HCT116 (cell line): ENCODE measurements around the gene THSD7A. TPM values are rescaled to one million over a fixed set of nuclear protein-coding genes. Genes with fewer than 3 reads are reported as not detected.

ENCODE experiments used
- ATAC-seq: fragments of 200-7000 bp; cut with Tn5 transposase; 2 replicates; pipeline ENCODE4 v1.9.1; 2020; ENCODE audit warnings: mild to moderate bottlenecking, moderate library complexity
- BruUV-seq: library from RNA; stranded (reverse); fragments of 400-500 nt; replicated peaks from 2 replicates; lab custom pipeline; 2021; lab: Mats Ljungman, UMichigan
- CTCF ChIA-PET: fragments of 300-600 bp; sonication (Branson Sonifier 250); formaldehyde crosslinking; loops from one replicate; lab custom pipeline; 2021; ENCODE audit warnings: antibody characterized with exemption; lab: Charles Lee
- POLR2A ChIA-PET: fragments of 300-600, 350-600 bp; sonication (Branson Sonifier 250); formaldehyde crosslinking; loops from one replicate; lab custom pipeline; 2021; ENCODE audit warnings: antibody characterized with exemption; lab: Charles Lee
- RAD21 ChIA-PET, 2 experiments: fragments of 300-600 bp; sonication (Branson Sonifier 250); formaldehyde crosslinking; loops; one replicate each; lab custom pipeline; 2023; ENCODE audit warnings: low total read pairs in 2 of 2; ENCODE audit not compliant: uncharacterized antibody in 2 of 2, unreplicated experiment in 2 of 2, low non-redundant PET in 1 of 2; lab: Charles Lee
- DNase-seq: peaks from one replicate; pipeline ENCODE4 v3.0.0-alpha.2; 2010; ENCODE audit warnings: low read depth, low spot score
- H2AFZ ChIP-seq: fragments of 200-600 bp; shearing (Covaris generic), sonication (generic); 2 replicates; pipeline ENCODE4 v1.6.1; 2017; ENCODE audit warnings: low read depth, mixed run types, mixed read lengths, antibody characterized with exemption, low read length; ENCODE audit not compliant: poor library complexity, severe bottlenecking
- H3K27ac ChIP-seq: 2 replicates; pipeline ENCODE4 v1.5.1; 2012; ENCODE audit warnings: low read depth, low read length
- H3K27me3 ChIP-seq: fragments of 200-600 bp; sonication (generic); 2 replicates; pipeline ENCODE4 v1.6.1; 2016; ENCODE audit warnings: mixed run types, low read length, mixed read lengths; ENCODE audit not compliant: insufficient read depth
- H3K36me3 ChIP-seq, 2 experiments: fragments of 200-500 bp in 1 of 2; fragments of 200-600 bp in 1 of 2; sonication (Bioruptor generic) in 1 of 2; sonication (generic) in 1 of 2; 2 replicates each; pipeline versions ENCODE4 v1.5.1 to v1.6.1; 2014 to 2016; ENCODE audit warnings: low read length in 2 of 2, inconsistent platforms in 1 of 2, mixed read lengths in 1 of 2, mixed run types in 1 of 2; ENCODE audit not compliant: insufficient read depth in 2 of 2, control insufficient read depth in 1 of 2
- H3K4me1 ChIP-seq, 2 experiments: fragments of 200-600 bp in 1 of 2; sonication (generic) in 1 of 2; 2 replicates each; pipeline versions ENCODE4 v1.5.1 to v1.6.1; 2012 to 2017; ENCODE audit warnings: low read length in 2 of 2, inconsistent platforms in 1 of 2, mild to moderate bottlenecking in 1 of 2, mixed read lengths in 1 of 2, mixed run types in 1 of 2, moderate library complexity in 1 of 2; ENCODE audit not compliant: insufficient read depth in 2 of 2, control insufficient read depth in 1 of 2
- H3K4me2 ChIP-seq: fragments of 200-600 bp; sonication (generic); 2 replicates; pipeline ENCODE4 v1.6.1; 2017; ENCODE audit warnings: mixed run types, low read length, mixed read lengths
- H3K4me3 ChIP-seq, 2 experiments: fragments of 200-600 bp in 1 of 2; sonication (generic) in 1 of 2; replicated peaks in 1 of 2; 2 replicates each; pipeline ENCODE4 v1.5.1; 2011 to 2016; ENCODE audit warnings: low read length in 2 of 2, control low read depth in 1 of 2, low read depth in 1 of 2, mild to moderate bottlenecking in 1 of 2, mixed read lengths in 1 of 2, mixed run types in 1 of 2
- H3K79me2 ChIP-seq: fragments of 200-600 bp; sonication (generic); 2 replicates; pipeline ENCODE4 v1.6.1; 2017; ENCODE audit warnings: mild to moderate bottlenecking, mixed run types, low read length, moderate library complexity, mixed read lengths; ENCODE audit not compliant: insufficient read depth
- H3K9ac ChIP-seq: fragments of 200-600 bp; sonication (generic); 2 replicates; pipeline ENCODE4 v1.6.1; 2016; ENCODE audit warnings: low read length, mixed read lengths
- H3K9me2 ChIP-seq: fragments of 200-600 bp; sonication (generic), shearing (Covaris generic); 2 replicates; pipeline ENCODE4 v1.6.1; 2017; ENCODE audit warnings: mixed run types, mild to moderate bottlenecking, moderate library complexity; ENCODE audit not compliant: insufficient read depth
- H3K9me3 ChIP-seq, 2 experiments: fragments of 200-500 bp in 1 of 2; fragments of 200-600 bp in 1 of 2; sonication (Bioruptor generic) in 1 of 2; sonication (generic) in 1 of 2; 2 replicates each; pipeline ENCODE4 v1.6.1; 2014 to 2017; ENCODE audit warnings: low read length in 2 of 2, mixed read lengths in 2 of 2, inconsistent platforms in 1 of 2, low read depth in 1 of 2, mild to moderate bottlenecking in 1 of 2, mixed run types in 1 of 2, moderate library complexity in 1 of 2; ENCODE audit not compliant: control insufficient read depth in 1 of 2, insufficient read depth in 1 of 2
- H4K20me1 ChIP-seq: fragments of 200-600 bp; sonication (generic), shearing (Covaris generic); 2 replicates; pipeline ENCODE4 v1.6.1; 2017; ENCODE audit warnings: mixed run types, mild to moderate bottlenecking, moderate library complexity; ENCODE audit not compliant: insufficient read depth
- ATF3 ChIP-seq: IDR thresholded peaks from 2 replicates; pipeline ENCODE4 v1.6.1; 2012
- ZBTB33 ChIP-seq: IDR thresholded peaks from 2 replicates; pipeline ENCODE4 v1.6.1; 2011; ENCODE audit warnings: mild to moderate bottlenecking, low read length, moderate library complexity; ENCODE audit not compliant: insufficient replicate concordance; ENCODE audit errors: extremely low read depth
- ZNF274 ChIP-seq: fragments of 200-500 bp; sonication (Bioruptor generic); IDR thresholded peaks from 2 replicates; pipeline ENCODE4 v1.6.1; 2014; ENCODE audit warnings: mild to moderate bottlenecking, low read depth, low read length, inconsistent platforms
- intact Hi-C: fragments of 100-400 bp; cut with micrococcal nuclease; formaldehyde crosslinking; loops from 2 replicates; pipeline ENCODE4 v1.10.0; 2022
- total RNA-seq: library from RNA; stranded (reverse); gene quantifications from one replicate; pipeline ENCODE4 v1.2.1, GENCODE V29; 2021; ENCODE audit not compliant: unreplicated experiment
- TF ChIP-seq, protein P1 (sequence below), 3 experiments: fragments of 200-600 bp in 1 of 3; sonication (generic) in 1 of 3; IDR thresholded peaks in 2 of 3; conservative IDR thresholded peaks in 1 of 3; 2 replicates each; pipeline ENCODE4 v1.5.1; 2012 to 2017; ENCODE audit warnings: low read depth in 2 of 3, low read length in 2 of 3, antibody characterized with exemption in 1 of 3, borderline replicate concordance in 1 of 3, control low read depth in 1 of 3, mild to moderate bottlenecking in 1 of 3, mixed read lengths in 1 of 3, mixed run types in 1 of 3, moderate library complexity in 1 of 3; ENCODE audit not compliant: insufficient read depth in 1 of 3

THSD7A gene
- total RNA-seq, 1 experiment from 2014 or later: 0.05 TPM

- H4K20me1 ChIP-seq: no peaks in the 10 kb centered on the region
- no peak overlapping the region for H3K9ac ChIP-seq
- no TSS peak for BruUV-seq
- H3K36me3 ChIP-seq: no peaks in the 10 kb centered on the region
- H3K4me2 ChIP-seq: no peak overlapping the region
- H2AFZ ChIP-seq: no peak overlapping the region
- CTCF ChIA-PET: no interaction called here
- H3K4me1 ChIP-seq: no peaks in the 10 kb centered on the region
- DNase-seq (no peak), ATAC-seq (no peak)
- intact Hi-C loops: no loop called here
- TF ChIP-seq ZNF274 (no peak), ATF3 (no peak)
- TF ChIP-seq, protein P1, sequence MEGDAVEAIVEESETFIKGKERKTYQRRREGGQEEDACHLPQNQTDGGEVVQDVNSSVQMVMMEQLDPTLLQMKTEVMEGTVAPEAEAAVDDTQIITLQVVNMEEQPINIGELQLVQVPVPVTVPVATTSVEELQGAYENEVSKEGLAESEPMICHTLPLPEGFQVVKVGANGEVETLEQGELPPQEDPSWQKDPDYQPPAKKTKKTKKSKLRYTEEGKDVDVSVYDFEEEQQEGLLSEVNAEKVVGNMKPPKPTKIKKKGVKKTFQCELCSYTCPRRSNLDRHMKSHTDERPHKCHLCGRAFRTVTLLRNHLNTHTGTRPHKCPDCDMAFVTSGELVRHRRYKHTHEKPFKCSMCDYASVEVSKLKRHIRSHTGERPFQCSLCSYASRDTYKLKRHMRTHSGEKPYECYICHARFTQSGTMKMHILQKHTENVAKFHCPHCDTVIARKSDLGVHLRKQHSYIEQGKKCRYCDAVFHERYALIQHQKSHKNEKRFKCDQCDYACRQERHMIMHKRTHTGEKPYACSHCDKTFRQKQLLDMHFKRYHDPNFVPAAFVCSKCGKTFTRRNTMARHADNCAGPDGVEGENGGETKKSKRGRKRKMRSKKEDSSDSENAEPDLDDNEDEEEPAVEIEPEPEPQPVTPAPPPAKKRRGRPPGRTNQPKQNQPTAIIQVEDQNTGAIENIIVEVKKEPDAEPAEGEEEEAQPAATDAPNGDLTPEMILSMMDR (IDR thresholded peaks at IDR 0.05 in 2 of 3, conservative IDR thresholded peaks at IDR 0.05 in 1 of 3; ENCODE audit: borderline replicate concordance in 1 of 3, insufficient read depth in 1 of 3, low read depth in 2 of 3, low read length in 2 of 3): no peak
- TF ChIP-seq, all 23 proteins: peak for 0
- RAD21 ChIA-PET: no interaction called here
- H3K27ac ChIP-seq: no peak overlapping the region
- no peaks in the 10 kb centered on the region for H3K27me3 ChIP-seq
- no peak overlapping the region for H3K4me3 ChIP-seq
- no peaks in the 10 kb centered on the region for H3K9me3 ChIP-seq
- POLR2A ChIA-PET: no interaction called here
- H3K9me2 ChIP-seq: no peaks in the 10 kb centered on the region
- no peaks in the 10 kb centered on the region for H3K79me2 ChIP-seq
Observed at GRCh38 chr7:11517853-11518252, 314.1 kb downstream of the THSD7A start.

DNA sequence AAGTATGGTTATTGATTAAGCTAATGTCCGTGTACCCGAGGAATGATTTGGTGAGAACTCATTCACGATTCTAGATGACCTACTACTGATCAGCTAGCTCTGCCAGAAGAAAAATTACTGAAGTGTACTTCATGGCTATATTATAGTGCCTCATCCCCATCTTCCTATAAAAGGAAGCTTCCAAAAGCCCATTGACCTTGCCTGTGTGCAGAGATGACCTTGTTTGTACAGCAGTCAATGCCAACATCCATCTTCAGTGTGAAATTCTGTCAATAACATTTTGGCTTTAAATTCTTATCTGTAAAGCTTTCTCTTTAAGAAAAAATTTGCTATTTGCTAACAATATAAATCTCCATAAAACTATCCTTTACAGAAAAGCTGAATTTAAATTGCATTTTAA is 315.7 kb downstream of the THSD7A start:
- Histone ChIP-seq H4K20me1 (no peaks in the 10 kb centered on the region), H3K27me3 (no peaks in the 10 kb centered on the region), H3K79me2 (no peaks in the 10 kb centered on the region), H3K36me3 (no peaks in the 10 kb centered on the region), H3K27ac (no peak overlapping the region), H3K4me2 (no peak overlapping the region), H3K9me3 (no peaks in the 10 kb centered on the region), H3K4me1 (no peaks in the 10 kb centered on the region), H2AFZ (no peak overlapping the region), H3K9ac (no peak overlapping the region), H3K4me3 (no peak overlapping the region), H3K9me2 (no peaks in the 10 kb centered on the region)
- ChIA-PET RAD21 (no interaction called here), POLR2A (no interaction called here), CTCF (no interaction called here)
- no peak for ATAC-seq
- no TSS peak for BruUV-seq
- no peak for DNase-seq
- TF ChIP-seq ZNF274: no peak
- TF ChIP-seq ZBTB33: no peak
- TF ChIP-seq, protein P1 (IDR thresholded peaks at IDR 0.05 in 2 of 3, conservative IDR thresholded peaks at IDR 0.05 in 1 of 3; ENCODE audit: borderline replicate concordance in 1 of 3, insufficient read depth in 1 of 3, low read depth in 2 of 3, low read length in 2 of 3): no peak
- intact Hi-C loops: no loop called here
